ENCODE measurements around the gene PARL. TPM values are rescaled to one million over a fixed set of nuclear protein-coding genes. Genes with fewer than 3 reads are reported as not detected.

PARL gene
- total RNA-seq, 1 donor from 2014 or later: 47.8 TPM

- Mint-ChIP-seq H3K27me3 (ENCODE audit: low read depth) (peaks cover 6% of the 10 kb centered on the region), H3K4me3 (no peak overlapping the region), H3K4me1 (peaks cover 16% of the 10 kb centered on the region), H3K36me3 (peaks cover 24% of the 10 kb centered on the region), H3K27ac (peak overlapping the region; percentile 50), H3K9me3 (no peaks in the 10 kb centered on the region)
- TF ChIP-seq CTCF (IDR thresholded peaks at IDR 0.05; ENCODE audit: unreplicated experiment): no peak
- DNase-seq (ENCODE audit: low spot score in 2 of 2, unreplicated experiment in 2 of 2): no peak
These were observed 56.7 kb downstream of the PARL start for GRCh38 chr3:183827809-183828537.

GRCh38 chr3:183826448-183827250 is 58.0 kb downstream of the PARL start:
- Mint-ChIP-seq H3K4me3 (peak overlapping the region; percentile 67), H3K9me3 (no peaks in the 10 kb centered on the region), H3K36me3 (peaks cover 15% of the 10 kb centered on the region), H3K27me3 (ENCODE audit: low read depth) (peaks cover 8% of the 10 kb centered on the region), H3K27ac (peak overlapping the region; percentile 40), H3K4me1 (peaks cover 18% of the 10 kb centered on the region)
- TF ChIP-seq CTCF (IDR thresholded peaks at IDR 0.05; ENCODE audit: unreplicated experiment): no peak
- DNase-seq (ENCODE audit: low spot score in 2 of 2, unreplicated experiment in 2 of 2): no peak

GRCh38 chr3:183825456-183826161 is 59.1 kb downstream of the PARL start, which contains the start of gene MAP6D1:
MAP6D1 (minus strand) TSS chr3:183825577; CDS start chr3:183825547, 30 bp downstream.
- Mint-ChIP-seq H3K4me1 (peaks cover 18% of the 10 kb centered on the region), H3K4me3 (peak within 1 kb of the TSS; percentile 74), H3K27ac (peak within 1 kb of the TSS; percentile 40), H3K36me3 (peaks cover 15% of the 10 kb centered on the region), H3K27me3 (ENCODE audit: low read depth) (peaks cover 8% of the 10 kb centered on the region), H3K9me3 (no peaks in the 10 kb centered on the region)
- no peak for TF ChIP-seq CTCF (IDR thresholded peaks at IDR 0.05; ENCODE audit: unreplicated experiment)
- peak; percentile 55 to 74 for DNase-seq (ENCODE audit: low spot score in 2 of 2, unreplicated experiment in 2 of 2)

- H3K4me3 Mint-ChIP-seq: peak overlapping the region; percentile 74
- peak in 1 of 2 experiments; percentile 54 for DNase-seq (ENCODE audit: low spot score in 2 of 2, unreplicated experiment in 2 of 2)
- no peak for TF ChIP-seq CTCF (IDR thresholded peaks at IDR 0.05; ENCODE audit: unreplicated experiment)
- peaks cover 18% of the 10 kb centered on the region for H3K4me1 Mint-ChIP-seq
- peaks cover 12% of the 10 kb centered on the region for H3K36me3 Mint-ChIP-seq
- H3K27me3 Mint-ChIP-seq (ENCODE audit: low read depth): peaks cover 8% of the 10 kb centered on the region
- H3K9me3 Mint-ChIP-seq: no peaks in the 10 kb centered on the region
- H3K27ac Mint-ChIP-seq: peak overlapping the region; percentile 6
These were observed 59.8 kb downstream of the PARL start for GRCh38 chr3:183824761-183825455.

- peaks cover 8% of the 10 kb centered on the region for H3K27me3 Mint-ChIP-seq (ENCODE audit: low read depth)
- no peaks in the 10 kb centered on the region for H3K9me3 Mint-ChIP-seq
- no peak overlapping the region for H3K27ac Mint-ChIP-seq
- peaks cover 18% of the 10 kb centered on the region for H3K4me1 Mint-ChIP-seq
- no peak for DNase-seq (ENCODE audit: low spot score in 2 of 2, unreplicated experiment in 2 of 2)
- TF ChIP-seq CTCF (IDR thresholded peaks at IDR 0.05; ENCODE audit: unreplicated experiment): no peak
- peak overlapping the region; percentile 74 for H3K4me3 Mint-ChIP-seq
- H3K36me3 Mint-ChIP-seq: peaks cover 9% of the 10 kb centered on the region
These were observed 60.7 kb downstream of the PARL start for GRCh38 chr3:183823963-183824362.
